WI38 (cell line): Measurements from ENCODE around the gene SCAI.
"Not testable (repeated sequence)": the region's sequence is repeated elsewhere in the genome, so short reads cannot be mapped to it uniquely, and the experiment has no call there.

Experiments used
- H3K4me3 ChIP-seq: 2 replicates; pipeline ENCODE4 v1.5.1; 2011; ENCODE audit warnings: low read depth, mild to moderate bottlenecking, control low read depth, low read length
- TF ChIP-seq, protein P1 (sequence below): IDR thresholded peaks from 2 replicates; pipeline ENCODE4 v1.5.1; 2012; ENCODE audit warnings: low read depth, mild to moderate bottlenecking, control low read depth, low read length

The SCAI gene

GRCh38 chr9:124983698-124984097, 159.6 kb downstream of the SCAI start:
- H3K4me3 ChIP-seq = no peak overlapping the region
- TF ChIP-seq, protein P1, sequence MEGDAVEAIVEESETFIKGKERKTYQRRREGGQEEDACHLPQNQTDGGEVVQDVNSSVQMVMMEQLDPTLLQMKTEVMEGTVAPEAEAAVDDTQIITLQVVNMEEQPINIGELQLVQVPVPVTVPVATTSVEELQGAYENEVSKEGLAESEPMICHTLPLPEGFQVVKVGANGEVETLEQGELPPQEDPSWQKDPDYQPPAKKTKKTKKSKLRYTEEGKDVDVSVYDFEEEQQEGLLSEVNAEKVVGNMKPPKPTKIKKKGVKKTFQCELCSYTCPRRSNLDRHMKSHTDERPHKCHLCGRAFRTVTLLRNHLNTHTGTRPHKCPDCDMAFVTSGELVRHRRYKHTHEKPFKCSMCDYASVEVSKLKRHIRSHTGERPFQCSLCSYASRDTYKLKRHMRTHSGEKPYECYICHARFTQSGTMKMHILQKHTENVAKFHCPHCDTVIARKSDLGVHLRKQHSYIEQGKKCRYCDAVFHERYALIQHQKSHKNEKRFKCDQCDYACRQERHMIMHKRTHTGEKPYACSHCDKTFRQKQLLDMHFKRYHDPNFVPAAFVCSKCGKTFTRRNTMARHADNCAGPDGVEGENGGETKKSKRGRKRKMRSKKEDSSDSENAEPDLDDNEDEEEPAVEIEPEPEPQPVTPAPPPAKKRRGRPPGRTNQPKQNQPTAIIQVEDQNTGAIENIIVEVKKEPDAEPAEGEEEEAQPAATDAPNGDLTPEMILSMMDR = no peak

GRCh38 chr9:124980431-124980830, 162.9 kb downstream of the SCAI start:
- no peak overlapping the region for H3K4me3 ChIP-seq
- TF ChIP-seq, protein P1 = no peak

GRCh38 chr9:124975131-124975530, 168.2 kb downstream of the SCAI start:
- TF ChIP-seq, protein P1 = no peak
- H3K4me3 ChIP-seq = no peak overlapping the region

- TF ChIP-seq, protein P1 = no peak
- H3K4me3 ChIP-seq = no peak overlapping the region
Observed at GRCh38 chr9:124973807-124974206, 169.5 kb downstream of the SCAI start.

GRCh38 chr9:124972241-124972770, 171.0 kb downstream of the SCAI start:
- no peak overlapping the region for H3K4me3 ChIP-seq
- TF ChIP-seq, protein P1 = no peak

DNA sequence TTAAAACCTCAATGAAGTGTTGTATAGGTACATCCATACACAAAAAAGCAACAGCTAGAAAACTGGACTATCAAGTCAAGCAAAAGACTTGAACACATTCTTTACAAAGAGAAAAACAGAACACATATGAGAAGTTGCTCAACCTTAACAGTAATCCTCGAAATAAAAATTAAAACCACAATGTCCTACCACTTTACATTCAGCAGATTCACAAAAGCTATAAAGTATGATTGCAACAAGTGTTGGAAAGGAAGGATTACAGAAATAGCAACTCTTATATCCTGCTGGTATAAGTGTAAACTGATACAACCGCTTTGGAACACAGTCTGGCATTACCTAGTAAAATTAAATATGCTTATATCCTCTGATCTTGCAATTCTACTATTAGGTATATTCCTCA, 173.9 kb downstream of the SCAI start:
- TF ChIP-seq, protein P1 = no peak
- H3K4me3 ChIP-seq = no peak overlapping the region

GRCh38 chr9:124968238-124968637, 175.1 kb downstream of the SCAI start:
- no peak overlapping the region for H3K4me3 ChIP-seq
- TF ChIP-seq, protein P1 = no peak

GRCh38 chr9:124965775-124966568, 177.4 kb downstream of the SCAI start:
- H3K4me3 ChIP-seq = not testable (repeated sequence)
